Activated CD4-positive, alpha-beta T cell treated with anti-CD3 and anti-CD28 coated beads, Interleukin-2, amount 10 ng/mL, durations not matched to agents 24 days and 14 days (primary cell): ENCODE results near the gene ITGAE. TPM values are rescaled to one million over a fixed set of nuclear protein-coding genes. Genes with fewer than 3 reads are reported as not detected.
"Not testable (repeated sequence)": the region's sequence is repeated elsewhere in the genome, so short reads cannot be mapped to it uniquely, and the experiment has no call there.

Experiments
- DNase-seq: peaks from one replicate; pipeline ENCODE4 v3.0.0; 2022
- H3K27ac Mint-ChIP-seq: one replicate; pipeline ENCODE4 v1.8.0; 2022; ENCODE audit warnings: mild to moderate bottlenecking, mixed read lengths
- H3K27me3 Mint-ChIP-seq: one replicate; pipeline ENCODE4 v1.8.0; 2022; ENCODE audit warnings: mixed read lengths
- H3K36me3 Mint-ChIP-seq: one replicate; pipeline ENCODE4 v1.8.0; 2022; ENCODE audit warnings: low read depth, mild to moderate bottlenecking, mixed read lengths
- H3K4me1 Mint-ChIP-seq: one replicate; pipeline ENCODE4 v1.8.0; 2021; ENCODE audit warnings: mixed read lengths
- H3K4me3 Mint-ChIP-seq: one replicate; pipeline ENCODE4 v1.8.0; 2022; ENCODE audit warnings: mild to moderate bottlenecking, moderate library complexity, mixed read lengths
- H3K9me3 Mint-ChIP-seq: one replicate; pipeline ENCODE4 v1.8.0; 2021; ENCODE audit warnings: mixed read lengths
- intact Hi-C: fragments of 100-400 bp; cut with micrococcal nuclease; formaldehyde crosslinking; loops from one replicate; pipeline ENCODE4 v1.15.1; 2023
- total RNA-seq: library from RNA; stranded (reverse); gene quantifications from 2 replicates; pipeline ENCODE4 v1.2.3, GENCODE V29; 2022

Gene ITGAE
- total RNA-seq, 1 donor from 2014 or later = 33.9 TPM

- peak overlapping the region; percentile 4 for H3K27ac Mint-ChIP-seq
- H3K27me3 Mint-ChIP-seq = no peaks in the 10 kb centered on the region
- H3K9me3 Mint-ChIP-seq = no peaks in the 10 kb centered on the region
- no peak for DNase-seq
- intact Hi-C loops = no loop called here
- peaks cover 30% of the 10 kb centered on the region for H3K4me1 Mint-ChIP-seq
- no peak overlapping the region for H3K4me3 Mint-ChIP-seq
- no peaks in the 10 kb centered on the region for H3K36me3 Mint-ChIP-seq
These were observed 47.4 kb downstream of the ITGAE start for GRCh38 chr17:3753624-3754023.

DNA sequence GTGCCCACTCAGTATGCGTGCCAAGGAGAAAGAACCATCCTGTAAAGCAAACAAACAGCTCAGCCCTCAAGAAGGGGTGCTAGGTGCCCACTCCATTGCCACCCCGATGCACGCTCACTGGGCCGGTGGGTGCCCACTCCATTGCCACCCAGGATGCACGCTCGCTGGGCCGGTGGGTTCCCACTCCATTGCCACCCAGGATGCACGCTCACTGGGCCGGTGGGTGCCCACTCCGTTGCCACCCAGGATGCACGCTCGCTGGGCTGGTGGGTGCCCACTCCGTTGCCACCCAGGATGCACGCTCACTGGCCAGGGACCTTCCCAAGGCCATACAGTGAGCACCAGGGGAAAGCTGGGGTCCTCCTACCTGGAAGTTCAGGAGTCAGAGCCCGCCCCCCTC is 49.2 kb downstream of the ITGAE start:
- no peak overlapping the region for H3K4me3 Mint-ChIP-seq
- peaks cover 34% of the 10 kb centered on the region for H3K4me1 Mint-ChIP-seq
- intact Hi-C loops = loop anchor here (1.0 kb wide), 1 partner anchor 11 kb away; no protein-coding TSS in a partner anchor
- DNase-seq = no peak
- no peaks in the 10 kb centered on the region for H3K9me3 Mint-ChIP-seq
- no peak overlapping the region for H3K27ac Mint-ChIP-seq
- H3K36me3 Mint-ChIP-seq = no peaks in the 10 kb centered on the region
- no peaks in the 10 kb centered on the region for H3K27me3 Mint-ChIP-seq

DNA sequence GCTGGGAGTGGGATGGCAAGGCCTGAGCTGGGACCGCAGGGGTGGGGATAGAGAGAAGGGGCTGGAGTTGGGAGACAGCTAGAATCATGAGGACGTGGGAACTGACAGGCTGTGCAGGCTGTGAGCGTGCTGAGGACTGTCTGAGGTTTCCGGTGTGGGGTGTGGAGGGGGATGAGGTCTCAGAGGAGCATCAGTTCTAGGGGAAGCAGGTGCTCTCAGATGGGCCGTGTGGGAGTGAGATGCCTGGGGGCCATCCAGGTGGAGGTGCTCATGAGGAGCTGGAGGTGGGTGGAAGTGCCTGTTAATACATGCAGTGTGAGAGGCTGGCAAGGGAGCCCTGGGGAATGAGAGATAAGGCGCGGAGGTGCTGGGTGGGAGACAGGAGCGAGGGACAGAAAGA is 50.1 kb downstream of the ITGAE start:
- no peaks in the 10 kb centered on the region for H3K9me3 Mint-ChIP-seq
- peak; percentile 84 for DNase-seq
- intact Hi-C loops = loop anchor here (1.0 kb wide), 1 partner anchor 12 kb away; no protein-coding TSS in a partner anchor
- H3K4me3 Mint-ChIP-seq = peak overlapping the region; percentile 67
- no peaks in the 10 kb centered on the region for H3K36me3 Mint-ChIP-seq
- H3K27me3 Mint-ChIP-seq = no peaks in the 10 kb centered on the region
- peaks cover 34% of the 10 kb centered on the region for H3K4me1 Mint-ChIP-seq
- H3K27ac Mint-ChIP-seq = peak overlapping the region; percentile 72

- Mint-ChIP-seq H3K36me3 (no peaks in the 10 kb centered on the region), H3K4me1 (peaks cover 32% of the 10 kb centered on the region), H3K4me3 (peak overlapping the region; percentile 67), H3K27me3 (no peaks in the 10 kb centered on the region), H3K9me3 (no peaks in the 10 kb centered on the region), H3K27ac (peak overlapping the region; percentile 72)
- intact Hi-C loops = no loop called here
- no peak for DNase-seq
These were observed 50.7 kb downstream of the ITGAE start for GRCh38 chr17:3750296-3750695.

GRCh38 chr17:3748576-3748975 is 52.4 kb downstream of the ITGAE start:
- intact Hi-C loops = no loop called here
- no peak overlapping the region for H3K27ac Mint-ChIP-seq

DNA sequence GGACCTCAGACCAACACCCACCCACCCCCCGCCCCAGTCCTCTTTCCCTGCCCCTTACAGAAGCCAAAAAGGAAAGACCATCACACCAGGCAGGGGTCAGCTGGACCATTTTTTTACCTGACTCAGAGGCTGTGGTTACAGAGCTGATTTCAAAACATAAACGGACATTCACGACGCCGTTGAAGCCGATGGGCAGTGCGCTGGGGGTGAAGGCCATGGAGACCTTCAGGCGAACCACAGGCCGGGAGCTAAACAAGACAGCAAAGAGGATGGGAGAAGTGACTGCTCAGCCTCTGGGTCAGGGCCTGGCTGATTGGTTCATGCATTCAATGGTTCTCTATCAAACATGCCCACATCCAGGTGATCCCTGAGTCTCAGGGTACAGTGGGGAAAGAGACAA is 53.2 kb downstream of the ITGAE start:
- intact Hi-C loops = no loop called here
- Mint-ChIP-seq H3K27ac (no peak overlapping the region), H3K4me3 (no peak overlapping the region), H3K27me3 (no peaks in the 10 kb centered on the region), H3K4me1 (peaks cover 29% of the 10 kb centered on the region), H3K9me3 (no peaks in the 10 kb centered on the region), H3K36me3 (no peaks in the 10 kb centered on the region)
- DNase-seq = no peak

More at GRCh38 chr17:3748576-3748975, 52.4 kb downstream of the ITGAE start:
- peaks cover 30% of the 10 kb centered on the region for H3K4me1 Mint-ChIP-seq
- no peaks in the 10 kb centered on the region for H3K9me3 Mint-ChIP-seq
- H3K4me3 Mint-ChIP-seq = no peak overlapping the region
- H3K36me3 Mint-ChIP-seq = no peaks in the 10 kb centered on the region
- DNase-seq = no peak
- H3K27me3 Mint-ChIP-seq = no peaks in the 10 kb centered on the region

DNA sequence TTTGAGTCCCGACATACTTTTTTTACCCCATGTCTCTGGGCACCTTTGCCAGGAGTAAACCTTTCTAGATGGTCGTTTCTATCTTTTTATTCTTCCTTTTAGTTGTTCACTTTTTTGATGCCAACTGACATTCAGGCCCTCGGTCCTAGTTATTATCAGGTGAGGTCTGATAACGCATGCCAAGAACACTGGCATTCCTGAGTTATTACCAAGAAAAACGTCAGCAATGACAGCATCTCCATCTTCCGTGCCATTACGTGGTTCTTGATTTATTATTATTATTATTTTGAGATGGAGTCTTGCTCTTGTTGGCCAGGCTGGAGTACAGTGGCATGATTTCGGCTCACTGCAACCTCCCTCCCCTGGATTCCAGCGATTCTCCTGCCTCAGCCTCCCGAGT is 55.9 kb downstream of the ITGAE start:
- H3K4me3 Mint-ChIP-seq = no peak overlapping the region
- H3K27me3 Mint-ChIP-seq = no peaks in the 10 kb centered on the region
- intact Hi-C loops = no loop called here
- H3K36me3 Mint-ChIP-seq = no peaks in the 10 kb centered on the region
- DNase-seq = no peak
- no peak overlapping the region for H3K27ac Mint-ChIP-seq
- H3K4me1 Mint-ChIP-seq = peaks cover 20% of the 10 kb centered on the region
- no peaks in the 10 kb centered on the region for H3K9me3 Mint-ChIP-seq

GRCh38 chr17:3744014-3744413 is 57.0 kb downstream of the ITGAE start:
- Mint-ChIP-seq H3K4me1 (peaks cover 23% of the 10 kb centered on the region), H3K27ac (no peak overlapping the region), H3K4me3 (no peak overlapping the region), H3K36me3 (no peaks in the 10 kb centered on the region), H3K9me3 (no peaks in the 10 kb centered on the region), H3K27me3 (no peaks in the 10 kb centered on the region)
- DNase-seq = no peak
- intact Hi-C loops = no loop called here

DNA sequence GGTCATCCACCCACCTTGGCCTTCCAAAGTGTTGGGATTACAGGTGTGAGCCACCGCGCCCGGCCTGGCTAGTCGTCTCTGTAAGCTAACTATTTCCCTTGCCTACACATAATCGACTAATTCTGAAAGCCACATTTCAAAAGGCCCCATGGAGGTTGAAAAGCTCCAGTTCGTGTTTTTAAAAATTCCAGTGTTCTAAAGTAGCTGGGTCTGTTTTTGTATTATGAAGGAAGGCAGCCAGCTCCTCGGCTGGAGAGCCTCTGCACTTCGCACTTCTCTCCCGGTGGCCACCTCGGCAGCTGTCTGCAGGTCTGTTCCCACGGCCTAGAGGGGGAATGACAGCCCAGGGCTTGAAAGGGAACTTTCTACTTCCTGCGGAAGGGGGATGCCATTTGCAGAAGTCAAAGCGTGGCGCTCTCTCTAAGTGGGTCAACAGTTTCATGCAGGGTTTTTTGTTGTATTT is 60.3 kb downstream of the ITGAE start:
- Mint-ChIP-seq H3K9me3 (no peaks in the 10 kb centered on the region), H3K4me3 (peak overlapping the region; percentile 57), H3K27me3 (no peaks in the 10 kb centered on the region), H3K36me3 (no peaks in the 10 kb centered on the region), H3K4me1 (peaks cover 32% of the 10 kb centered on the region), H3K27ac (peak overlapping the region; percentile 84)
- intact Hi-C loops = loop anchor here (1.0 kb wide), 1 partner anchor 26 kb away; no protein-coding TSS in a partner anchor
- peak; percentile 74 for DNase-seq

DNA sequence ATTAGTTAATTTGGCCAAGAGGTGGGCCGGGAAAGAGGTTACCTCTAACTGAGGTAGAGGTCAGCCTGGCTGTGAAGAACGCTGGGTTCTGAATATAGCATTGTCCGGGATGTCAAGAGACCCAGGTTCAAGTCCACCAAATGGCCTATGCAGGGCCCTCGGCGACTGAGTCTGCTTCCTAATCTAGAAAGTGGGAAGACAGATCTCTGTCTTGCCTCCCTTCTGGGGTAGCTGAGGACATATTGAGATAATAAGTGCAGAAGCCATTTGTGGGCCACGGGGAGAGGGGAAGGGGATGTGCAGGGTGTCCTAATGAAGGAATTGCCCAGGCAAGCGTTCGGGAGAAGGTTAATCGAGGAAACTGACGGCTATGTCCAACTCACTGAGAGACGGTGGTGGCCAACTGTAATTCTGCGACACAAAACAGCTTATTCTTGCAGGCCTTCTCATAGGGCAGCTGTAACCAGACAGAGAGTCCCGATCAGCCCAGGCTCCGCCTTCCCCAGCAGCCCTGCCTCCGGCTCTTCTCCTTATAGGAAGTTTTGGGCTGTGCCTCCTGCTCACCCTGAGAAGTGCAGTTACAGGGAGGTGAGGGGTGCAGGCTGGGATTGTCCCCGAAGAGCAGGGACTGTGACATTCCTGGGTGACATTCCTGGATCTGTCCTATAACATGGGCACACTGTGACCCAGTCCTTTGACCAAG is 61.4 kb downstream of the ITGAE start:
- Mint-ChIP-seq H3K4me1 (peaks cover 32% of the 10 kb centered on the region), H3K36me3 (no peaks in the 10 kb centered on the region), H3K4me3 (no peak overlapping the region), H3K9me3 (no peaks in the 10 kb centered on the region), H3K27ac (no peak overlapping the region), H3K27me3 (no peaks in the 10 kb centered on the region)
- intact Hi-C loops = loop anchor here (1.0 kb wide), 1 partner anchor 27 kb away; no protein-coding TSS in a partner anchor
- no peak for DNase-seq

DNA sequence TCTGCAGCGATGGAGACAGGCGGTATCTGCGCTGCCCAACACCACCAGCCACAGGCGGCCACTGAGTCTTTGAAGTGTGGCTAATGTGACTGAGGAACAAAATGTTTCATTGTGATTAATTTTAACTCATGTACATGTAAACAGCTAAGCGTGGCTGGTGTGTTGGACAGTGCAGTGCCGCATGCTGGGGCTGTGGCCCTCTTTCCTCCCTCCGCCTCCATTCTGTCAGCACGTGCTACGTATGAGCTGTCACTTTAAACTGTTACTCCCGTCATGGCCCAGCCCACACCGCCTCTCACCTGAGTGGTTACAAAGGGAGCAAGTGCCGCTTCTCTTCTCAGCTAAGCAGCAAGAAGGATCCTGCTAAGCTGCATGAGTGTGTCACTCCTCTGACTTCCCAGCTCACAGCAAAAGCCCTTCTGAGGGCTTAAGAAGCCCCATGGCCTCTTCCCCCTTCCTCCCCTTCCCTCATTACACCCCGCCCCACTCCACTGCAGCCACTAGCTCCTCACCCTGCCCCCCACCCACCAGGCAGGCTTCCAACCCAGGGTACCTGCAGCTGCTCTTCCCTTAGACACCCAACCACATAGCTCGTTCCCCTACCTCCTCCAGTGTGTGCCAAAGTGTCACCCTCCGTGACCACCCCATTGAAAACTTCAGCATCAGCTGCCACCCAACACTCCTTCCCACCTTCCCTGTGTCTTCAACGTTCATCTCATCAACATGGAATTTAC is 62.3 kb downstream of the ITGAE start:
- Mint-ChIP-seq H3K4me1 (peaks cover 35% of the 10 kb centered on the region), H3K27ac (peak overlapping the region; percentile 64), H3K36me3 (no peaks in the 10 kb centered on the region), H3K27me3 (no peaks in the 10 kb centered on the region), H3K9me3 (no peaks in the 10 kb centered on the region), H3K4me3 (peak overlapping the region; percentile 24)
- intact Hi-C loops = no loop called here
- DNase-seq = peak; percentile 85

DNA sequence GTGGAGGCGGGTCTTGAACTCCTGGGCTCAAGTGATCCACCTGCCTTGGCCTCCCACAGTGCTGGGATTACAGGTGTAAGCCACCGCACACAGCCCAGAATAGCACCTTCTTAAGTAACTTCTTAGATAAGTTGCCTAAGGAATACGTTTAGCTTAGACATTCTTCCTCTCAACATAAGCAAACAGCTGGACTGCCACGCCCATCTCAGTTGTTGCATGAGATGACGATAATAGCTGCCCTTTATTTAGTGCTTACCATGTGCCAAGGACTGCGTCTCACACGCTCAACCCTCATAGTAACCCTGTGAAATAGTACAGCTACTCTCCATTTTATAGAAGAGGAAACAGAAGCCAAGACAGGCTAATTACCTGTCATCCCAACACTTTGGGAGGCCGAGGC is 65.5 kb downstream of the ITGAE start:
- no peaks in the 10 kb centered on the region for H3K9me3 Mint-ChIP-seq
- no peak overlapping the region for H3K4me3 Mint-ChIP-seq
- H3K36me3 Mint-ChIP-seq = peaks cover 2% of the 10 kb centered on the region
- peaks cover 35% of the 10 kb centered on the region for H3K4me1 Mint-ChIP-seq
- H3K27ac Mint-ChIP-seq = no peak overlapping the region
- intact Hi-C loops = no loop called here
- DNase-seq = no peak
- no peaks in the 10 kb centered on the region for H3K27me3 Mint-ChIP-seq

DNA sequence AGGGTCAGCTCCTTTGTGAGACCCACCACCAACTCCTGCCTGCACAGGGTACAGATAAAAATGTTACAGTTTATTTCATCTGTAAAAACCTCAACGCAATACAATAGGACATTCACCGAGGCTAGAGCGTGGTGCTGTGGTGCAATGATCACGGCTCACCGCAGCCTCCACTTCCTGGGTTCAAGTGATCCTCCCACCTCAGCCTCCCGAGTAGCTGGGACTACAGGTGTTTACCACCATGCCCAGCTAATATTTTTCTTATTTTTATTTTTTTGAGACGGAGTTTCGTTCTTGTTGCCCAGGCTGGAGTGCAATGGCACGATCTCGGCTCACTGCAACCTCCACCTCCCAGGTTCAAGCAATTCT is 66.1 kb downstream of the ITGAE start:
- H3K27ac Mint-ChIP-seq, H3K27me3 Mint-ChIP-seq, H3K4me3 Mint-ChIP-seq, DNase-seq, H3K36me3 Mint-ChIP-seq, H3K9me3 Mint-ChIP-seq, intact Hi-C loops: not testable (repeated sequence)
- H3K4me1 Mint-ChIP-seq = peaks cover 32% of the 10 kb centered on the region

DNA sequence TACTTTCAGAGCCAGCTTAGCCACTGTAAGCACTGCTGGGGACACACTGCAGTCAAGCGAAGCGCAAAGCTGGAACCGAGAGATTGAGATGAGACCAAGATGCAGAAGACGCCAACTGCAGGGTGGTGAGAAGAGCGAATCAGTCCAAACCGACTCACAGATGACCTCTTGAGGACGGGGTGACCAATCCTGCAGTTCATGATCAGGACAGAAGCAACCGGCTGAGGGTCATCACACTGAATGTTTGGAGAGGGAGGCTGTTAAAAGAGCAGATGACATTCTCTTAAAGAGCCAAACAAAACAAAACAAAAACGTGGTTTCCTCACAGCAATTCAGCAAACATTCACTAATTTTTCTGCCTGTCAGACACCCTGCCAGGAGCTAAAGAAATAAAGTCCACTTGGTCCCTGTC is 68.8 kb downstream of the ITGAE start:
- Mint-ChIP-seq H3K4me1 (peaks cover 11% of the 10 kb centered on the region), H3K4me3 (no peak overlapping the region), H3K9me3 (no peaks in the 10 kb centered on the region), H3K27ac (no peak overlapping the region), H3K36me3 (peaks cover 13% of the 10 kb centered on the region), H3K27me3 (no peaks in the 10 kb centered on the region)
- intact Hi-C loops = no loop called here
- DNase-seq = no peak
